Activated CD8-positive, alpha-beta memory T cell treated with anti-CD3 and anti-CD28 coated beads for 4 hours (primary cell): ENCODE measurements around the gene PRKAG1.

Experiments
- DNase-seq, 2 donors: peaks; one replicate each; pipeline ENCODE4 v3.0.0-alpha.2; 2020; ENCODE audit warnings: low read depth in 2 of 2

PRKAG1 gene

DNA sequence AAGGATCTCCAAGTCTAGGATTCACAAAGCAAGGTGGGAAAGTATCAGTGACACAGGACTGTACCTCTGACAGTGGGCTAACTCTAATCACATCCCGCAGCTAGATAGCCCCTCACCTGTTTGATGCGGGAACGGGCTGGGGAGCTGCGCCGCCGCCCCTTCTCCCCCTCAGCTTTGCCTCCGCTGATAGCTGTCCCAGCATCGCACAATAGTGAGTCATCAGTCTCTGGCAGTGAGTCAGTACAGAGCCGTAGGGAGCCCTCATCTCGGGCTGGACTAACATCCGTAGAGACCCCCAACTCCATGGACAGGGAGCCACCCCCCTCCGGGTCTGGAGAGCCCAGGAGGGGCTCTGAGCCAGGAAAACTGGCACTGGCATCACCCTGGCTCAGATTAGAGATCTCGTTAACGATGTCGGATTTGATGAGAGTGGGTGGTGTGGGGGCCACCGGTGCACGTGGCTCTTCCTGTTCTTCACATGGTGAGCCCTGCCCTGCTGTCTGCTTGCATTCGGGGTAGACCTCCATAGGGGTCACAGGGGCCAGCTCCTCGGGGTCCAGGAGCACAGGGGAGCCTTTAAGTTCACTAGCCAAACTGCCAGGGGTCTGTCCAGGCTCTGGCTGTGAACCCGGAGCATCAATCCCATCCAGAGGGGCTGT, 31.1 kb upstream of the PRKAG1 start:
- DNase-seq = no peak

DNA sequence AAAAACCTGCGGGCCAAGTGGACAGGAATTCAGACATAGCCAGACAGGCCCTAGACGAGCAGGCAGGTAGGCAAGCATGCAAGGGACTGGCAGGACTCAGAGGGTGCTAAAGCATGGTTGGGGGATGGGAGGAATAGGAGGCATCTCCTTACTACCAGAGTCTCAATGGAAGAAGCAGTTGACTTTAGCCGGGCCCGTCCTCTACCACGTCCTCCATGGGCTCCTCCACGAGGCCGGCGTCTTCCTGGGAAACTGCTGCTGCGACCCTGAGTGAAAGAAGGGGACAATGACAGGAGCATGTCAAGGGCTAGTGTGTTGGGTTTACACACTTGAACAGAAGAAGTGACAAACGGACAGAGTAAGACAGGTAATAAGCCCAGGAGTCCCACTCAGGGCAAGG, 30.4 kb upstream of the PRKAG1 start:
- DNase-seq = no peak

DNA sequence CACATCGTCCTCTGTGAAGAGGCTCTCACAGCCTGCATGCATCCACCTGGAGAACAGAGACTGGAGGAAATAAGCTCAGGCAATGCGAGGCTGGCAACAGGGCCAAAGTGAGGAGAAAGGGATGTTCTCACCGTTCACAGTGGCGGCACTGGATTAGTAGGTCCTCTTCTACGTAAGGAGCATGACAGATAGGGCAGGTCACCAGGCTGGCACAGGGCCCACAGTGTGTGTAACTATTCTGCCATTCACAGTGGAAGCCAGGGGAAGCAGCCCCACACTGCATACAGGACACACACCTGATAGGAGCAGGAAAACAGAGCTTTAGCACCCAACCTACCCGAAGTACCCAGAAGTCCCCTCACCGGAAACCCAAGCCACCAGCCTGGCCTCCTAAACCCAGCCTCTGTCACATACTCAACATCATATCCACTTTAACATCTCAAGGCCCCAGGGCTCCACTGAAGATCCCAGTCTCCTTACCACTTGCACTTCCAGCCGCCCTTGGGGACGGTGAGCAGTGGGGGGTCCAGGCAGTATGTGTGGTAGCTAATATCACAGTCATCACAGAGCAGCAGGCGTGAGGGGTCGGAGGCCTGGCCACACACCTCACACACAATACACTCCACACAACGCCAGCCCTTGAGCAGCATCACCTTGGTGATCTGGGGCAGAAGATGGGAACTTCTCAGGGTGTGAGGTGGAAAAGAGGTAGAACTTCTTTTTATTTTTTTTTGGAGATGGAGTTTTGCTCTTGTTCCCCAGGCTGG, 27.7 kb upstream of the PRKAG1 start:
- DNase-seq = no peak

DNA sequence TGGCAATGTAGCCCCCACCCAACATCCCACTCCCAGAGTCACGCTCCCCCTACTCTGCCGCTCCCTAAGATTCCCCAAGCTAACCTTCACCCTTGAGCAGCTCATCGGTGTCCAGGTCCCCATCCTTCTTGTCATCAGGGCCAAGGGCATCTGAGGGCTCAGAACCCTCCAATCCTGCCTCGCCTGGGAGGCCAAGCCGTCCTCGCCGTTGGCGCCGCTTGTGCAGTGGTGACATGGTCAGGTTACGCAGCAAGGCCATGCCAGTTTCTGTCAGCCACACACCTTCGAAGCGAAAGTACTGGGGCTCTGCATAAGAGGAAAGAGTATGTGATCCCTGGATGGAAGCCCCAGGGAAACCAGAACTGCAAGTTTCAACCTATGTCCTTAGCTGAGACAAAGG, 26.1 kb upstream of the PRKAG1 start:
- DNase-seq = no peak

DNA sequence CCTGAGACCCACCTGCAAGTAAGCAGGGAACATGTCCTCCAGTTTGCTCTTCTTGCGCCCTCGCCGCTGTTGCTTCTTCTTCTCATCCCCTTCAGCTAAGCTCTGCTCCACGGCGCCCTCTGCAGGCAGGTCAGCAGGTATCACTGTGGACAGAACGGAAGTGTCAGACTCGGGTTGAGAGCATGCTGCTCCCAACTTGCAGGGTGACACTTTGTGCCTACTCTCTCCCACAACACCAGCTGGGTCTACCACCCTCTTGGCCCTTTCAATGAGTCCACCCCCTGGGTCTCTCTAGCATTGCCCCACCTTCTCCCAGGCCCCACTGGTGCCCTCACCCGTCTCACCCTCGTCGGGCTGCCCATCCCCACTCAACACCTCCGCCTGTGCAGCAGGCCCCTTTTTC, 25.3 kb upstream of the PRKAG1 start:
- peak; percentile 50 to 54 for DNase-seq

DNA sequence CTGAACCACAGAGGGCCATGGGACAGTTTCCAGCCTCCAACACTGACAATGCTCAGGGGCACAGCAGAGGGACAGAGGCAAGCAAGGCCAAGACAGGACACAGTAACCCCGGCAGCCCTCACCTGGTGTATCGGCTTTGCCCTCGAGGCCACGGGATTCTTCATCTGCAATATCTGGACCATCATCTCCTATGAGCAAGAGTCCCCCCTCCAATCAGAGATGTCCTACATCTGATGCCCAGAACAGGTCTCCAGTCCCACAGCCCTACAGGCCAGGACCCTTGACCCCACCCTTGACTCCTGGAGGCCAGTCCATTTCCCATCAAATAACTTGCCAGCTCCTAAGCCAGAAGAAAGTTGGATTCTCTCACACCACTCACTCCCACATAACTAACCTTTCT, 24.7 kb upstream of the PRKAG1 start:
- no peak for DNase-seq

DNA sequence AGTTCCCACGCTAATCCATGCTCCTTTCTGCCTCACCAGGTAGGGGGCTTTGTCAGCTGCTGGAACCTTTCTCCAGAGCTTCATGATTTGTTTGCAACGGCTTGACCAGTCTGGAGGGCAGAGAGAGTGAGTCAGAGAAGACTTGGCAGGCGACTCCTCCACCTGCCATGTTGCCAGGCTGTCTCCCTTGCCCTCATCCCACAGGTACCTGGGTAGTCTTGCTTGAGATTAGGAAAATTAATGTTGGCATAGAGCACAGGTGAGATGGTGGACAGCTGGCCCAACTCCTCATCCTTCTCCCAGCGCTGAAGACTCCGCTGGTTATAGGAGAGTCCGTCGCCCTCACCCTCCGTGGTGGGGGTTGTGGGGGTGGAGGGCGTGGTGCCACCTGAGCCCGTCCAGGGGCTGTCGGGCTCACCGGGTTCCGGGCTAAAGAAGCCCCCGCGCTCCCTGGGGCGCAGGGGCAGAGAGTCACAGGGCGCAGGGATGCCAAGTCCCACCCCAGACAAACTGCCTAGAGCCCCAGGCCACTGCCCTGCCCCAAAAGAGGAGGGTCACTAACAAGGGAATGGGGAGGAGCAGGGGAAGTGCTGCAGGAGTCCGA, 23.4 kb upstream of the PRKAG1 start:
- no peak for DNase-seq

DNA sequence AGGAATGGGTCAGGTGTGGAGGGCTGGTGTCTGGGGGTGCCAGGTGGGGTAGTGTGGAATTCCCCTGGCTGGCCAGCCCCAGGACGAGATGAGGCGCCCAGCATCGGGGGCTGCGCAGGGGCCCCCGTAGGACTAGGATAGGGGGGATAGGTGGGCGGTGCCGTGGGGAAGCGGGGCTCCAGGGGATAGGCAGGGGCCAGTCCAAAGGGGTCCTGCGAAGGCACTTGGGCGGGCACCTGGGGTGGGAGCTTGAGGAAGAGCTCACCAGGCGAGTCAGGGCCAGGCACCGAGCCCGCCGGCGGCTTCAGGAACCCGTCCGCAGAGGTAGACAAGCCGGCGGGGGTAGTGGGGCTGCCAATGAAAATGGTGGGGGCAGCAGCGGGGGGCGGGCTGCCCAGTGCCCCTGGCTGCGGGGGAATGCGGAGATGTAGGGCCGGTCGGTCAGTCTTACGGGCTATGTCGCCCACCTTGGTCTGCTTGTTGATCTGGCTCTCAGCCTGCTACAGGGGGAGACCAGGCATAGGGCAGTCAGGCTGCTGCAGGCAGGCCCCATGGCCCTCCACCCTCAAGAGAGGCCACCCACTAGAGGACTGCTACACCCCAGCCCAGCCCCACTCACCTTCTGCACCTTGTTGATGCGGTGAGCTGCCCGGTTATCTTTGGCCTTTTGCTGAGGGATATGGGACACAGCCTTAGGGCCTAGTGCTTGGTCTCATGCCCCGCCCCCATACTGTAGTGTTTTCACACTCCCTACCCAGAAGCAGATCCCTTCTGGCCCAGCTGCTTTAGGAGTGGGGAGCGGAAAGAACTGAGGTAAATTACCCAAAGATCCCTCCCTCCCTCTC, 22.7 kb upstream of the PRKAG1 start:
- no peak for DNase-seq

DNA sequence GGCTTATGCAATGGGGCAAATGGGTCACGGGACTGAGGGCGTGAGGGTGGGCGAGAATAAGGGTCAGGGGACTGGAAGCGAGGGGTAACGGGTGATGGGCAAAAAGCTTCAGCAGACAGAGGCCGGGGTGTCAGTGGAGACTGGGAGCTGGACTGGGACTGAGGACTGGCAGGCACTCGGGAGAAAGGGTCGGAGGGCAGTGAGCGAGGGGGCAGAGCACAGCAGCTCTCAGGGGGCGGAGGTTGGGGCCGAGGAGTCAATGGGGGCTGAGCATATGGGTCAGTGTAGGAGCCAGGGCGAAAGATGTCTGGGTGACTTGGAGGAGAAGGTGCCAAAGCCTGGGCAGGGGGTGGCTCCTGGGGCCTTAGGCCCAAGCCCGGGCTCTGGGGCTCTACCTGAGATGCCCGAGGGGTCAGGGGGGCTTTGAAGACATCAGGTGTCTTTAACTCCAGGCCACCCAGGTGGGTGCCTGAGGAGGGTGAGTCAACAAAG, 21.8 kb upstream of the PRKAG1 start:
- no peak for DNase-seq

DNA sequence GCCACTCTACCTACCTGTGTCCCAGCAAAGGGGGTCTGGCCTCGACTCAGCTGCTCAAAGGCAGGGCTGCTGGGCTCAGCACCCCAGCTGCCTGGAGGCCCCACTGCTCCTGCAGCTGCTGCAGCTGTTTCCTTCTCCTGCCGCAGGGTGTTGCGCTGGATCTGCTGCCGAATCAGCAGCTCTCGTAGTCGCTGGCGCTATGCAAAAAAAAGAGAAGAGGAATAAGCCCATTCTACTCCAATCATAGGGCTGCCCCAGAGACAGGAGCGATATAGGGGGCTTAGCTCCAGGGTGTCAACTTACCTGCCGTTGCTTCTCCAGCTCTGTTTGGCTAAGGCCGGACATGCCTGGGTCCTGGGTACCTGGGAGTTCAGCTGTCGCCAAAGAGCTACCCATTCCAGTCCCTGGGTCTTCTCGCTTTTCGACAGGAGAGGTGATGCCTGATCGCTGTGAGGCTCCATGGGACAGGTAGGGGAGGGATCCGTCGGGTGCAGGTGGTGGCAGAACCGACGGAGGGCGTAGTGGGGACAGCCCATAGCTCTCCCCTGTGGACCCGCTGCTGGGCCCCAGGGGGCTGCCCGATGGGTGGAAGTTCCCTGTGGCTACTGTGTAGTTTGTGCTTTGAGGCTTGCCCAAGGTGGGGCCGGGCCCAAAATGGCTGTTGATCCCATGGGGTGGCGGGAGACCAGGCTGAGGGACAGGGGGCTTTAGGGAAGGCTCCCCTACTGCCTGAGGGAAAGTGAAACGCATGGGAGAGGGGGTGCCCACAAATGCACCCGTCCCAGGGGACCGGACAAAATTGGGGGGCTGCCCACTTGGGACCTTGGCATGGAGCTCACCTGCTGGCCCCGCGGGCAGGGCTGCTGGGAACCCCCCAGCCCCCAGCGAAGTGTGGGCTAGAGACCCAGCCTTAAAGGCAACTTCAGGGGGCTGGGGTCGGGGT, 21.1 kb upstream of the PRKAG1 start:
- DNase-seq = no peak

DNA sequence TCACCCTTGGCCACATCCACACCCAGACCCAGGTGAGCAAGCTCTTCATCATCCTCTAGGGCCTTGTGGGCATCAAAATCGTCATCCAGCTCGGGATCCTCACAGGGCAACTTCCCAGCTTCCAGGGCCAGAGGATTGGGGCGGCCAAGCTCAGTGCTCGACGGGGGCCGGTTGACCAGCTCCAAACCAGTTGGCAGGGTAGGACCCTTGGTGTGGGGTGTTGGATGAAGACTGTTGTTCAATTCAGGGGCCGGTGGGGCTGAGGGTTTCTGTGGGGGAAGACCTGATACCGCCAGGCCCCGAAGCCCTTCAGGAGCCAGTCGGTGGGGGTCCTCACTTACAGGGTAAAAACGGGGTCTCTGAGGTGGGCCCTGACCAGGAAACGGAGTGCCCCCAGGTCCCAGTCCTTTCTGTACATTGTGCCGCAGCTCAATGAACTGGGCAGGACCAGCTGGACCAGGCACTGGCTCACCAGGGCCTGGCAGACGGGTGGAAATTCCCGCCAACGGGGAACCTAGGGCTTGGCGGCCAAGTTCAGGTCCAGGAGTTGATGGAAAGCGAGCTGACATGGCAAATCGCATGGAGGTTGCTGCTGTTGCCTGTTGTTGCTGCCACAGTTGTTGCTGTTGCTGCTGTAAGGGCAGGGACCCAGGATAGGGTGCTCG, 19.8 kb upstream of the PRKAG1 start:
- no peak for DNase-seq

DNA sequence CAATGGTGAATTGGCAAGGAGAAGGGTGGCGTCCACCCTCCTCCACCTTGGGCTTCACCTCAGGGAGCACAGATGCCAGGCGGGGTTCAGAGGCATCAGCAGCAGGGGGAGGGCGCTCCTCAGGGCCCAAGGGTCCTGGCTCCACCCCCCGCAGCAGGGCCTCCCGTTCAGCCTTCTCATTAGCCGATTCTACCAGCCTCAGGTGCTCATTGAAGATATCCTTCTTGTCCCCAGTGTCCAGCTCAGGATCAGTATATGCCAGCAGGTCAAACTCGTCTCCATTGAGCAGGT, 19.3 kb upstream of the PRKAG1 start:
- no peak for DNase-seq

DNA sequence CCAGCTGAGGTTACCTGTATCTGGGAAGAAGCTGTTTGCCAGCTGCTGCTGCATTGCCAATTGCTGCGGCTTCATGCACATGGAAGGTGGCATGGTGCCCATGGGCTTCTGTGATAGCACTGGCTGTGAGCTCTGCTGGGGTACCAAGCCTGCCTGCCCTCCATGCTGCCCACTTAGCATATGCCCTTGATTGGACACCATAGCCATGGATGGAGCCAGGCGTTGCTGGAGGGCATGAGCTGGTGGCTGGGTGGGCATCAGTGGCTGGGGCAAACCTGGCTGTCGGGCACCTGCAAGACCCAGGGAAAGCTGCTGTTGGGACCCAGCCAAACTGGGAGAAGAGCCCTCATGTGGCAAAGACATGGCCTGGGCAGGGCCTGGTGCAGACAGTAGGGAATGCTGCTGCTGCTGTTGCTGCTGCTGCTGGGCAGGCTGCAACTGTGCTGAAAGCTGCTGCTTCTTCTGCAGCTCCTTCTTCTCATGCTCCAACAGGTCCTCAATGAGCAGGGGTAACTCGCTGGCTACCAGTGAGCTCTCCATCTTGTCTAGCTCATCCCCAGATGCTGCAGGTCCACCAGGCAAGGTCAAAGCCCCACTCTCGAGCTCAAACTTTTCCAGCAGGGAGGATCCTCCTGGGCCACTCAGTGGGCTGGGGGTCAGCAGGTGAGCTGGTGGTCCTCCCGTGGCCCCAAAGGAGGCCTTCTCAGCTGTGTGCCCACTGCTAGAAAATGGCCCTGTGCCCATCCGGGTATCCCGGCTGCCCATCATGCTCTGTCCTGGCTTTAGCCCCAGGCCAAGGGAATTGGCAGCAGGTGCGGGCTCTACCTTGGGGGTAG, 18.8 kb upstream of the PRKAG1 start:
- no peak for DNase-seq

DNA sequence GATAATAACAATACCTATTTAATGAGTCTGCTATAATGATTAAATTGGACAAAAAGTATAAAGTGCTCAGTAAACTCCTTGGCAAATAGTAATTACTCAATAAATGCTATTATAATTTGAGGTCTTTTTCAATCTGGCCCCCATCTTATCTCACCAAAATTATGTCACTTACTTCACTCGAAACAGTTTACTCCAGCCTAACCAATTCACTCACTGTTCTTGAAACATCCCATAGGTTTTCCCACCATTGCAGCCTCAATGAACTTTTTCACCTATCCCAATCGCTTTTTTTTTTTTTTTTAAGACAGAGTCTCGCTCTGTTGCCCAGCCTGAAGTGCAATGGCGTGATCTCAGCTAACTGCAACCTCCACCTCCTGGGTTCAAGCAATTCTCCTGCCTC, 17.5 kb upstream of the PRKAG1 start:
- no peak for DNase-seq

DNA sequence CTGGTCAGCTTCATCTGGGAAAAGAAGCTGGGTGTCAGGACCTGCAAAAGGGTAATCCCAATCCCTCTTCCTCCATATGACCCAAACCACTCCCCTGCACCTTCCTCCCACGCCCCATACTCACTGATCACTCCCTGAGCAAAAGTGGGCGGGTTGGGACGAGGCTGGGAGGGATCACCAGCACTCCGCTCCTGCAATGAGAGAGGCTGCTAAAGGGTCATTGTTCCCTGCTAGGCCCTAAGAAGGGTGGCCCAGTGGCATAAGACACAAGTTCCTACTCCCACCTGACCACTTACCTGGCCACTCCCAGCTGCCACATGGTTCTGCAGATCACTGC, 15.7 kb upstream of the PRKAG1 start:
- DNase-seq = no peak

DNA sequence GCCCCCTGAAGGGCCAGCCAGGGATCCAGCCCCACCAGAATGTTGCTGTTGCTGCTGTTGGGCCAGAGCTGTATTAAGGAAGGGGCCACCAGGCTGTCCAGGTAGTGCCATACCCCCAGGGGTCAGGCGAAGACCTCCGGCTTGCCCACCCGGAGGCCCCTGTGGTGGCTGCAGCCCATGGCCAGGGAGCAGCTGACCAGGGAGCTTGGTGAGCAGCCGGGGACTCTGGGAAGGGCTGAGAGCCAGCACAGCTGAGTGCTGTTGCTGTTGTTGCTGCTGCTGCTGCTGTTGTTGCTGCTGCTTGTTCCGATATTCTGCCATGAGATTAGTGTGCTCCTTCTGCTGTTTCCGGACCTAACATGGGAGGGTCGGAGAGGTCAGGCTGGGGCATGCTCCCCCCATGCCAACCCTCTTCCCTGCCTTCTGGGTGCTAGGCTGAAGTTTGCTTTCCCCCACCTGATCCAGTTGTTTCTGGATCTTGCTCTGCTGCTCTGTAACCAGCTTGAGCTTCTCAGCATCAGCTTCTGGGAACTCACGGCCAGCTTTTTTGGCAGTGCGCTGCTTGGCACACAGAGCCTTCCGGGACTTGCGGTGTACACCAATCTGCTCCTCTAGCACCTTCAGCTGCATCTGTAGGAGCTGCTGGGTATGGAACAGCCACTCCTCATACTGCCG, 15.2 kb upstream of the PRKAG1 start:
- DNase-seq = no peak

DNA sequence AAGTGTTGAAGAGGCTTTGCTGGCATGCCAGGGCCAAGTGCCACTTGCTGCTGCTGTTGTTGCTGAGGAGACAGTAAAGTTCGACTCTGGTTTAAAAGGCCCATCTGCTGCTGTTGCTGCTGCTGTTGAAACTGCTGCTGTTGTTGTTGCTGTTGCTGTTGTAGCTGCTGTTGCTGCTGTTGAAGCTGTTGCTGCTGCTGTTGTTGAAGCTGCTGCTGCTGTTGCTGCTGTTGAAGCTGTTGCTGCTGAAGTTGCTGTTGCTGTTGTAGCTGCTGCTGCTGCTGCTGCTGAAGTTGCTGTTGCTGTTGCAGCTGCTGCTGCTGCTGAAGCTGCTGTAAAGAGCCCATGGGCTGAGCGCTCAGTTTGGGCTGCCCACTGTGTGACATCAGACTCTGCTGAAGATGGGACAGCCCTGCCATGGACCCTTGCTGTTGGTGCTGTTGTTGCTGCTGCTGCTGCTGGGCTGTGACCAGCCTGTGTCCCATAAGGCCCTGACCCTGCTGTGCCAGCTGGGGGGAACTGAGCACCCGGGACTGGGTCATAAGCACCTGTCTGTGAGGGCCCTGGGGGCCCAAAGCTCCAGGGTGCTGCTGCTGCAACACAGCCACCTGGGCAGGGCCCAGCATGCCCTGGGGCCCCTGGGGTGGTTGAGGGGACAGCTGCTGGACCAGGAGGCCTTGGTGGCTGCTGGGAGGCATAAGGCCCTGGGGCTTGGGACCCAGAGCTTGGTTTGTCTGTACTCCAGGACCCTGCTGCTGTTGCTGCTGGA, 14.3 kb upstream of the PRKAG1 start:
- no peak for DNase-seq

DNA sequence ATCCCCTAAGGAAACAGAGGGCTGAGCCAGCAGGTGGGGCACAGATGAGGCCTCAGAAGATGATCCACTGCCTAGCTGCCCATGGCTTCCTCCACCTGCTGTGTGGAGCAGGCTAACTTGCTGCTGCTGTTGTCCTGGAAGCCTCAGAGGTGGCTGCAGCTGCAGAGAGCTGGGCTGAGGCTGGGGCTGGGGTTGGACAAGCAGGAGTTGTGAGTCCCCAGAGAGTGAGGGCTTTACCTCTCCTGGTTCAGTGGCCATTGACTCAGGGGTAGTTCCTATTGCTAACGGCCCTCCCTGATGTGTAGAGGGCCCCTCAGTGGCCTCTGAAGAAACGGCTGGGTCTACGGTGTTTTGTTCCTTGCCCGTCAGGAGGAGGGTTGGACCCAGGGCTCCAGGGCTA, 13.7 kb upstream of the PRKAG1 start:
- no peak for DNase-seq
